Dendritic cell treated with granulocyte-macrophage colony-stimulating factor and Interleukin-4, amounts not matched to agents 40 ng/mL and 50 ng/mL, for 4 days (primary cell): Measurements from ENCODE around the gene ASCC1.

Experiments
- H3K27ac Mint-ChIP-seq: one replicate; pipeline ENCODE4 v1.8.0; 2022; ENCODE audit warnings: mild to moderate bottlenecking, mixed read lengths
- H3K27me3 Mint-ChIP-seq: one replicate; pipeline ENCODE4 v1.8.0; 2022; ENCODE audit warnings: mild to moderate bottlenecking, mixed read lengths
- H3K36me3 Mint-ChIP-seq: one replicate; pipeline ENCODE4 v1.8.0; 2022; ENCODE audit warnings: low read depth, mixed read lengths
- H3K4me1 Mint-ChIP-seq: one replicate; pipeline ENCODE4 v1.8.0; 2022; ENCODE audit warnings: low read depth, mixed read lengths
- H3K4me3 Mint-ChIP-seq: one replicate; pipeline ENCODE4 v1.8.0; 2022; ENCODE audit warnings: mild to moderate bottlenecking, moderate library complexity, mixed read lengths
- H3K9me3 Mint-ChIP-seq: one replicate; pipeline ENCODE4 v1.8.0; 2022; ENCODE audit warnings: mixed read lengths
- intact Hi-C: fragments of 100-400 bp; cut with micrococcal nuclease; formaldehyde crosslinking; loops from one replicate; pipeline ENCODE4 v1.15.0; 2022

Gene ASCC1

GRCh38 chr10:72083790-72084459 lies 132.2 kb downstream of the ASCC1 start:
- Mint-ChIP-seq H3K27me3 (peaks cover 37% of the 10 kb centered on the region), H3K4me1 (peaks cover 24% of the 10 kb centered on the region), H3K4me3 (no peak overlapping the region), H3K27ac (no peak overlapping the region), H3K9me3 (no peaks in the 10 kb centered on the region), H3K36me3 (no peaks in the 10 kb centered on the region)
- intact Hi-C loops = no loop called here

- H3K4me1 Mint-ChIP-seq = peaks cover 16% of the 10 kb centered on the region
- intact Hi-C loops = no loop called here
- no peak overlapping the region for H3K27ac Mint-ChIP-seq
- H3K4me3 Mint-ChIP-seq = no peak overlapping the region
- no peaks in the 10 kb centered on the region for H3K9me3 Mint-ChIP-seq
- peaks cover 29% of the 10 kb centered on the region for H3K27me3 Mint-ChIP-seq
- H3K36me3 Mint-ChIP-seq = no peaks in the 10 kb centered on the region
Observed at GRCh38 chr10:72082856-72083789, 133.0 kb downstream of the ASCC1 start.

- H3K4me1 Mint-ChIP-seq = peaks cover 5% of the 10 kb centered on the region
- no peaks in the 10 kb centered on the region for H3K9me3 Mint-ChIP-seq
- intact Hi-C loops = no loop called here
- no peak overlapping the region for H3K4me3 Mint-ChIP-seq
- peaks cover 19% of the 10 kb centered on the region for H3K27me3 Mint-ChIP-seq
- no peak overlapping the region for H3K27ac Mint-ChIP-seq
- no peaks in the 10 kb centered on the region for H3K36me3 Mint-ChIP-seq
Observed at GRCh38 chr10:72081772-72082590, 134.1 kb downstream of the ASCC1 start.

- Mint-ChIP-seq H3K27ac (no peak overlapping the region), H3K27me3 (peaks cover 12% of the 10 kb centered on the region), H3K4me1 (no peaks in the 10 kb centered on the region), H3K36me3 (no peaks in the 10 kb centered on the region), H3K4me3 (no peak overlapping the region), H3K9me3 (no peaks in the 10 kb centered on the region)
- intact Hi-C loops = no loop called here
Observed at GRCh38 chr10:72081210-72081609, 134.9 kb downstream of the ASCC1 start.

- Mint-ChIP-seq H3K36me3 (no peaks in the 10 kb centered on the region), H3K4me1 (no peaks in the 10 kb centered on the region), H3K9me3 (no peaks in the 10 kb centered on the region), H3K27me3 (peaks cover 7% of the 10 kb centered on the region), H3K4me3 (no peak overlapping the region), H3K27ac (no peak overlapping the region)
- intact Hi-C loops = no loop called here
Observed at GRCh38 chr10:72080042-72080975, 135.8 kb downstream of the ASCC1 start.

- no peaks in the 10 kb centered on the region for H3K36me3 Mint-ChIP-seq
- no peaks in the 10 kb centered on the region for H3K9me3 Mint-ChIP-seq
- no peak overlapping the region for H3K4me3 Mint-ChIP-seq
- no peaks in the 10 kb centered on the region for H3K4me1 Mint-ChIP-seq
- peaks cover 9% of the 10 kb centered on the region for H3K27me3 Mint-ChIP-seq
- H3K27ac Mint-ChIP-seq = no peak overlapping the region
- intact Hi-C loops = no loop called here
Observed at GRCh38 chr10:72079356-72079755, 136.7 kb downstream of the ASCC1 start.

GRCh38 chr10:72077275-72077990 lies 138.6 kb downstream of the ASCC1 start:
- Mint-ChIP-seq H3K36me3 (no peaks in the 10 kb centered on the region), H3K4me3 (no peak overlapping the region), H3K27me3 (peaks cover 17% of the 10 kb centered on the region), H3K4me1 (no peaks in the 10 kb centered on the region), H3K27ac (no peak overlapping the region), H3K9me3 (no peaks in the 10 kb centered on the region)
- intact Hi-C loops = no loop called here

GRCh38 chr10:72076756-72077155 lies 139.3 kb downstream of the ASCC1 start:
- H3K4me1 Mint-ChIP-seq = no peaks in the 10 kb centered on the region
- intact Hi-C loops = no loop called here
- H3K36me3 Mint-ChIP-seq = no peaks in the 10 kb centered on the region
- peaks cover 17% of the 10 kb centered on the region for H3K27me3 Mint-ChIP-seq
- H3K27ac Mint-ChIP-seq = no peak overlapping the region
- H3K4me3 Mint-ChIP-seq = no peak overlapping the region
- H3K9me3 Mint-ChIP-seq = no peaks in the 10 kb centered on the region

- H3K36me3 Mint-ChIP-seq = no peaks in the 10 kb centered on the region
Observed at GRCh38 chr10:72075376-72076115, 140.5 kb downstream of the ASCC1 start.

GRCh38 chr10:72074574-72075375 lies 141.3 kb downstream of the ASCC1 start:
- no peaks in the 10 kb centered on the region for H3K9me3 Mint-ChIP-seq
- H3K4me1 Mint-ChIP-seq = no peaks in the 10 kb centered on the region
- H3K36me3 Mint-ChIP-seq = no peaks in the 10 kb centered on the region
- intact Hi-C loops = no loop called here
- peaks cover 17% of the 10 kb centered on the region for H3K27me3 Mint-ChIP-seq
- no peak overlapping the region for H3K4me3 Mint-ChIP-seq
- H3K27ac Mint-ChIP-seq = no peak overlapping the region

More at GRCh38 chr10:72075376-72076115, 140.5 kb downstream of the ASCC1 start:
- Mint-ChIP-seq H3K9me3 (no peaks in the 10 kb centered on the region), H3K4me3 (no peak overlapping the region), H3K27ac (no peak overlapping the region), H3K27me3 (peaks cover 17% of the 10 kb centered on the region), H3K4me1 (no peaks in the 10 kb centered on the region)
- intact Hi-C loops = no loop called here

GRCh38 chr10:72073708-72074573 lies 142.1 kb downstream of the ASCC1 start:
- no peak overlapping the region for H3K27ac Mint-ChIP-seq
- intact Hi-C loops = no loop called here

More at GRCh38 chr10:72073708-72074573, 142.1 kb downstream of the ASCC1 start:
- Mint-ChIP-seq H3K9me3 (no peaks in the 10 kb centered on the region), H3K36me3 (no peaks in the 10 kb centered on the region), H3K4me3 (no peak overlapping the region), H3K27me3 (peaks cover 18% of the 10 kb centered on the region), H3K4me1 (no peaks in the 10 kb centered on the region)
